GM12865 (cell line): ENCODE measurements around the gene ACTA2.

Experiments used
- DNase-seq: peaks from one replicate; pipeline ENCODE4 v3.0.0; 2010; ENCODE audit warnings: low read depth
- H3K4me3 ChIP-seq: 2 replicates; pipeline ENCODE4 v1.5.1; 2011; ENCODE audit warnings: mild to moderate bottlenecking, low read depth, low read length, control low read depth
- CTCF ChIP-seq: IDR thresholded peaks from 2 replicates; pipeline ENCODE4 v1.5.1; 2011; ENCODE audit warnings: low read length, control low read depth, low read depth, inconsistent platforms; ENCODE audit not compliant: insufficient read depth; ENCODE audit errors: missing control alignments

The ACTA2 gene

GRCh38 chr10:88916231-88916630, 36.3 kb downstream of the ACTA2 start:
- no peak for DNase-seq
- TF ChIP-seq CTCF, result no peak
- no peak overlapping the region for H3K4me3 ChIP-seq

- no peak for DNase-seq
- H3K4me3 ChIP-seq, result no peak overlapping the region
- no peak for TF ChIP-seq CTCF
Observed at GRCh38 chr10:88915781-88916180, 36.8 kb downstream of the ACTA2 start.

GRCh38 chr10:88913788-88914187, 38.8 kb downstream of the ACTA2 start:
- no peak for DNase-seq
- no peak overlapping the region for H3K4me3 ChIP-seq
- no peak for TF ChIP-seq CTCF

GRCh38 chr10:88913127-88913526, 39.4 kb downstream of the ACTA2 start:
- no peak overlapping the region for H3K4me3 ChIP-seq
- TF ChIP-seq CTCF, result no peak
- no peak for DNase-seq

GRCh38 chr10:88911851-88912250, 40.7 kb downstream of the ACTA2 start:
- TF ChIP-seq CTCF, result no peak
- no peak for DNase-seq
- no peak overlapping the region for H3K4me3 ChIP-seq

GRCh38 chr10:88911116-88911515, 41.5 kb downstream of the ACTA2 start:
- H3K4me3 ChIP-seq, result no peak overlapping the region
- no peak for TF ChIP-seq CTCF
- DNase-seq, result no peak

GRCh38 chr10:88908194-88908593, 44.4 kb downstream of the ACTA2 start:
- H3K4me3 ChIP-seq, result no peak overlapping the region
- TF ChIP-seq CTCF, result no peak
- DNase-seq, result no peak
